Daoy (cell line): ENCODE measurements around the gene SAV1. TPM values are rescaled to one million over a fixed set of nuclear protein-coding genes. Genes with fewer than 3 reads are reported as not detected.
A peak's percentile ranks its signal among the peaks of the same experiment; 100 is the strongest.
"Not testable (repeated sequence)": the region's sequence is repeated elsewhere in the genome, so short reads cannot be mapped to it uniquely, and the experiment has no call there.

Experiments used
- DNase-seq: peaks from one replicate; pipeline ENCODE4 v3.0.0-alpha.2; 2015; ENCODE audit warnings: low read depth
- total RNA-seq: library from RNA; depleted of rRNA; stranded (reverse); fragments of >200 nt; shearing (Covaris generic); gene quantifications from 2 replicates; pipeline ENCODE4 v1.2.3, GENCODE V29; 2014; rRNA removed

Gene SAV1
- 28.6 and 36.5 TPM in 2 replicates for total RNA-seq

DNA sequence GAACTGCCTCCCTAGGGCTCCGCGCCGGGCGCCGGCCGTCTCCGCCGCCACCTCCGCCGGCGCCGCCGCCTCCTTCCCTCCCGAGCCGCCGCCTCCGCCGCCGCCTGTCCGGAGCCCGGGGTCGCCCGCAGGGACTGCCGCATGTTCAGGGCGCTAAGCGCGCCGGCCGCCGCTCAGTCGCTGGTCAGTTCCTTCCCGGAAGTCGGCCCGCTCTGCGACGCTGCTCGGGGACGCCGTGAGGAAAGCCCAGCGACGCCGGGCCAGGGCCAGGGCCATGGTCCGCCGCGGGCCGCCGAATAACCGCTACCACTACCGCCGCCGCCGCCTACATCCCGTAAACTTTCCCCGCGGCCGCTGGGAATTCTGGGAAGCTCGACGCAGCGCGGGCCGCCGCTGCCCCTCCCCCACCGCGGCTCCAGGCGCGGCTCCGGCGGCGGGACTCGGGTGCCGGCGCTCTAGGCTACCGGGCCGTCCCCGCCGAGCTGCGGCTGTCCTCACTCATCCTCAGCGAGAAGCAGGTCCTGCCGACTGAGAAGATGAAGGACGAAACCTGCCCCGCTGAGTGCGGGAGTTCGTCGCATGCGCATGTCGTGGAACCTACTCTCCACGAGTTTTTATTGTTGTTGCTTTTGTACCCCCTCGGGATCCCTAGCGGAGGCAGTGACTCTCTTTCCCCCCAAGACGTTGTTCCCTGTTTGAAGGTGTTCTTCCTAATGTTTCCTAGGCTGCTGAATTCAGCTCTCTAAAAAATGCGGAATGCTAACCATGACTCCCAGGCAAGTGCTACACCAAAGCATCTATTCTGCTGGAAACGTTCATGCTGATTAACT is at the start of gene SAV1:
Gene SAV1, minus strand, starts transcription at position 311 of the 830 bp plus-strand sequence. CDS start 339 bp downstream, outside the sequence.
- DNase-seq, result peak; percentile 87

DNA sequence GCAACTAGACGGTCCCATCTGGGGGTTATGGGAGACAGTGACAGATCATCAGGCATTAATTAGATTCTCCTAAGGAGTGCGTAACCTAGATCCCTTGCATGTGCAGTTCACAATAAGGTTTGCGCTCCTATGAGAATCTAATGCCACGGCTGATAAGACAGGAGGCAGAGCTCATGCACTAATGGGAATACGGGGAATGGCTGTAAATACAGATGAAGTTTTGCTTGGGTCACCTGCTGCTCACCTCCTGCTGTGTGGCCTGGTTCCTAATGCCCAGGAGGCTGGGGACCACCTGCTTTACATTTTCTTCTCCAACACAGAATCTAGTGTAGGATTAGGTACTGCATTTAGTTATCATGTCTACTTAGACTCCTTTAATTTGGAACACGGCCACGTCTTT is 49.7 kb upstream of the SAV1 start:
- no peak for DNase-seq

DNA sequence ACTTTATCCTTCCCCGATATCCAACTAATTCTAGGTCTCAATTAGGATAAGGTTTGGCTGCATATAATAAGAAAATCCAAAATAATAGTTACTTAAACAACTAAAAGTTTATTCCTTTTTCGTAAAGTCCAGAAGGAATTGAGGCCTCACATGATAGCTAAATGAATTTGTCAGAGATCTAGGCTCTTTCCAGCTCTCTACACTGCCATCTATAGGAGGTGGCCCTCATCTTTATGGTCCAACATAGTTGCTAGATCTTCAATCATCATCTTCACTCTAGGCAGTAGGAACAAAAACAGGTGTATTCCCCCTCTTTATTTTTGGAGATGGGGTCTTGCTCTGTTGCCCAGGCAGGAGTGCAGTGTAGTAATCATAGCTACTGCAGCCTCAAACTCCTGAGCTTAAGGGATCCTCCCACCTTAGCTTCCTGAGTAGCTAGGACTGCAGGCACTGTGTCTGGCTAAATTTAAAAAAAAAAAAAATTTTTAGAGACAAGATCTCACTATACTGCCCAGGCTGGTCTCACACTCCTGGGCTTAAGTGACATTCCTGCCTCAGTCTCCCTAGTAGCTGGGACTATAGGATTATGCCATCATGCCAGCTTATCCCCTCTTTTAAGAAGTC is 46.5 kb upstream of the SAV1 start:
- peak; percentile 15 for DNase-seq

DNA sequence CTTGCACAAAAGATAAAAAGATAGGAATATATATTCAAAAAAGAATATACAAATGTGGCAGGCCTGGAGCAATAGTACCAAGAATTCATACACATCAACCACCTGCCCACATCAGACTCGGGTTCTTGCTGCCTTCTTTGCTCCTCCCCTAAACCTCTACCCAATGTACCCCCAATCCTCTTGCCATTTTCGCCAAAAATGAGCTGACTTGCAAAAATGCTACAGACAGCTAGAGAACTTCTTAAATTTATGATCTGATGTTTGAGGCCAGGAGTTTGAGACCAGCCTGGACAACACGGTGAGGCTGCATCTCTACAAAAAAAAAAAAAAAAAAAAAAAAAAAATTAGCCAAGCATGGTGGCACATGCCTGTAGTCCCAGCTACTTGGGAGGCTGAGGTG is 42.9 kb upstream of the SAV1 start:
- DNase-seq, result no peak

DNA sequence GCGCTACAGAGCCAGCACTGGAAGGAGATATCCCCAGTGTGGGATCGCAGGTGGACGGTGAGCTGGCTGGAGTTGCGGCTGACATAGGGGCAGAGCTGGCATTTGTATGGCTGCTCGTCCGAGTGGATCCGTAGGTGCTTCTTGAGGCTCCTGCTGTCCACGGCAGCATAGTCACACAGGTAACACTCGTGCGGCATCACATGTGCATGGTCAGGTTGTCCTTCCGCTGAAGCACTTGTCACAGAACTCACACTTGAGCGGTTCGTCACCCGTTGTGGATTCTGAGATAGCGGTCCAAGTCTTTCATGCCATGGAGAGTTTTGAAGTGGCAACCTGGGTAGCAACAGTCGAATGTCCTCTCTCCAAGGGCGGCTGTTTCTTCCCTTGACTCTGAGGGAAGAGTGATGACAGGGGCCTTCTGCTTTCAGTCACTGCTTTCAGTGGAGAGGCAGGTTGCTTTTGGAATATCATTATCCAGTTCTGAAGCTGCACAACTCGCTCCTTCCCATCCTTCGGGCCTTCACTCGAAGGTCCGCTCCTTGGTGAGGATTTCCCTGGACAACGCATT is 37.0 kb upstream of the SAV1 start:
- DNase-seq, result no peak

DNA sequence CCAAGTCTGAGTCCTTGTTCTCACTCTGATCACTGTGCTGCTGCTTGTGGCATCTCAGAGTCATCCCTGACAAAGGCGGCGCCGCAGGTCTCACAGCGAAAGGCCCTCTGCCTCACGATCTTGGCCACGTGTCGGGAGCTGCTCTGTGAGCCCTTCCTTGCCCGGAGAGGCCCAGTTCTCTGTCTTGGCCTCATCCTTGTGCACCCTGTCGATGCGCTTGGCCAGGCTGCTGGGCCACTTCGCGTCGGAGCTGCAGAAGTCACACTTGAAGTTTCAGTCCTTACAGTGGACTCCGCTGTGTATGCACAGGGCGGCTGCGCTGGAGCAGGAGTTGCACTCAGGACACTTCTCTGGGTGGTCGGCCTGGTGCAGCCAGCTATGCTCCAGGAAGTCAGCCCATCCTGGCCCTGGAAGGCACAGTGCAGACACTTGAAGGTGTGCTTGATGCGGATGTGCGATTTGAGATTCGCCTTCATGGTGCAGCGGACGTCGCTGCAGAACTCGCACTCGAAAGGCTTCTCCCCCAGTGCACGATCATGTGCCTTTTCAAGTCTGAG is 36.4 kb upstream of the SAV1 start:
- DNase-seq, result no peak

DNA sequence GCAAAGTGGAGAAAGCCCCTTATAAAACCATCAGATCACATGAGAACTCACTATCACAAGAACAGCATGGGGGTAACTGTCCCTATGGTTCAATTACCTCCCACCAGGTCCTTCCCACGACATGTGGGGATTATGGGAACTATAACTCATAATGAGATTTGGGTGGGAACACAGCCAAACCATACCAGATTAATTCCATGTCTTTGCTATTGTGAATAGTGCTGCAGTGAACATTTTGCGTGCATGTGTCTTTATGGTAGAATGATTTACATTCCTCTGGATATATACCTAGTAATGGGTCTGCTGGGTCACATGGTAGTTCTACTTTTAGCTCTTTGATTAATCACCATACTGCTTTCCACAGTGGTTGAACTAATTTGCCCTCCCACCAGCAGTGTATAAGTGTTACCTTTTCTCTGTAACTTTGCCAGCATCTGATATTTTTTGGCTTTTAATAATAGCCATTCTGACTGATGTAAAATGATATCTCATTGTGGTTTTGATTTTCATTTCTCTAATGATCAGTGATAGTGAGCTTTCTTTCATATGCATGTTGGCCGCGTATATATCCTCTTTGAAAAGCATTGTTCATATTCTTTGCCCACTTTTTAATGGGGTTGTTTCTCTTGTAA is 29.7 kb upstream of the SAV1 start:
- DNase-seq, result peak; percentile 21

DNA sequence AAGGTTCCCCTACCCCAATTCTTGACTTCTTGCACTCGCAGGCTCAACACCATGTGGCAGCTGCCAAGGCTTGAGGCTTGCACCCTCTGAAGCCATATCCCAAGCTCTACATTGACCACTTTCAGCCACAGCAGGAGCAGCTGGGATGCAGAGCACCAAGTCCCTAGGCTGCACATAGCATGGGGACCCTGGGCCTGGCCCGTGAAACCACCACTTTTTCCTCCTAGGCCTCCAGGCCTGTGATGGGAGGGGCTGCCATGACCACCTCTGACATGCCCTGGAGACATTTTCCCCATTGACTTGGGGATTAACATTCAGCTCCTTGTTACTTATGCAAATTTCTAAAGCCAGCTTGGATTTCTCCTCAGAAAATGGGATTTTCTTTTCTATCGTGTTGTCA is 26.2 kb upstream of the SAV1 start:
- DNase-seq, result not testable (repeated sequence)

DNA sequence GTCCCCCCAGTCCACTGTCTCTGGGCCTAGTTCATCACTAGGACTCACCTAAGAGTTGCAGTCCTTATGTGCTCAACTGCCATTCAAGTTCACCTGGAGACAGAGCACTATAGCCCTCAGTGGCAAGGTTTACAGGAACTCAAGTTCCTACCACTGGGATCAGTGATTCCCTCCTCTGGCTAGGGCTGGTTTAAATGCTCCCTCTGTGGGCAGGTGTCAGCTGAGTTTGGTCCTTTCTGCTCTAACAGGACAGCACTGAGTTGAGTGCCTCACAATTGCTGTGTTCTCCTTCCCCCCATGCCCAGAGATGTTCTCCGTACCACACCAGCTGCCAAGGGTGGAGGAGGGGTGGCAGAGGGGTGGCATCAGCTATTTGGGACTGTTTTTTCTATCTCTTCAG is 20.8 kb upstream of the SAV1 start:
- no peak for DNase-seq

DNA sequence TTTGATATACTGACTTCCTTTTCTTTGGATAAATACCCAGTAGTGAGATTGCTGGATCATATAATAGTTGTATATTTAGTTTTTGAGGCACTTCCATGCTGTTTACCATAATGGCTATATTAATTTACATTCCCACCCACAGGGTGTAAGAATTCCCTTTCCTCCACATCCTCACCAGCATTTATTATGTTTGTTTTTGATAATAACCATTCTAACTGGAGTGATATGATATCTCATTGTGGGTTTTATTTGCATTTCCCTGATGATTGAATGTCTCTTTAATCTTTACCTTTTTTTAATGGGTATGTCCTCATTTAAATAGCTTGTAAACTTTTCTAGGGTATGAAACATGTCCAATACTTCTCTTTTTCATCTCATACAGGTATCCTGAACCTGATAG is 11.6 kb upstream of the SAV1 start:
- no peak for DNase-seq

DNA sequence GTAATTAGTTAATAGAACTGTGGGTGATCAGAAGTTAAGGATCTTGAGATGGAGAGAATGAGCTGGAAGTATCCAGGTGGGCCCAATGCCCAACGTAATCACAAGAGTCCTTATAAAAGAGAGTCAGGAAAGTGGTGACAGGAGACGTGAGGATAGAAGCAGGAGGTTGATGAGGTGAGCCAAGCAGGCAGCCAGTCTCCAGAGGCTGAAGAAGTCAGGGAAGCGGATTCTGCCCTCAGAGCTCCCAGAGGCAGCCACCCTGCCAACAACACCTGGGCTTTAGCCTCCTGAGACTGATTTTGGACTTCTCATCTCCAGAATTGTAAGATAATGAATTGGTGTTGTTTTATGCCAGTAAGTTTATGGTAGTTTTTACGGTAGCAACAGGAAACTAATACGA is 10.1 kb upstream of the SAV1 start:
- no peak for DNase-seq

DNA sequence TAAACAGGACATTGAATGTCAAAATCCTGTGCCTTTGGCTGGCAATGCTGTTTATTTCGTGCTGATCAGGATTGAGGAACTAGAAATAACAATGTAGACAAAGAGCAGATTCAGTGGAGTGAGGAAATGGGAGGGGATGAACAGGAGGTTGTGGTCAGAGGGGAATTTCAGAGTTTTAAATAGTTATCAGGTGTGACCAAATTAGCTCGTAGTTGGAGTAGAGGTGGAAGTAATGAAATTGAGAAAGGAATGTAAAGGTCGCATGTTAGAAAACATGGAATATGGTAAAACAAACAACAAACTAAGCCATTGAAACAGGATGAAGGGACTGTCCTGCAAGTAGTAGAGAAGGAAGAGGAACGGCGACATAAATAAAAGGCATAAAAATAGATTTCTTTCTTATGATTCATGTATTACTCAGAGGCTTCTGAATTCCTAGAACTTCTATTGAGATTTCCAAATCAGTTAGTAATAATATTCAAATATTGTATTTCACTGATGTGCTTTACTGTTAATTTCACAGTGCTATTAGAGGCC is 9.5 kb upstream of the SAV1 start:
- peak; percentile 73 for DNase-seq

DNA sequence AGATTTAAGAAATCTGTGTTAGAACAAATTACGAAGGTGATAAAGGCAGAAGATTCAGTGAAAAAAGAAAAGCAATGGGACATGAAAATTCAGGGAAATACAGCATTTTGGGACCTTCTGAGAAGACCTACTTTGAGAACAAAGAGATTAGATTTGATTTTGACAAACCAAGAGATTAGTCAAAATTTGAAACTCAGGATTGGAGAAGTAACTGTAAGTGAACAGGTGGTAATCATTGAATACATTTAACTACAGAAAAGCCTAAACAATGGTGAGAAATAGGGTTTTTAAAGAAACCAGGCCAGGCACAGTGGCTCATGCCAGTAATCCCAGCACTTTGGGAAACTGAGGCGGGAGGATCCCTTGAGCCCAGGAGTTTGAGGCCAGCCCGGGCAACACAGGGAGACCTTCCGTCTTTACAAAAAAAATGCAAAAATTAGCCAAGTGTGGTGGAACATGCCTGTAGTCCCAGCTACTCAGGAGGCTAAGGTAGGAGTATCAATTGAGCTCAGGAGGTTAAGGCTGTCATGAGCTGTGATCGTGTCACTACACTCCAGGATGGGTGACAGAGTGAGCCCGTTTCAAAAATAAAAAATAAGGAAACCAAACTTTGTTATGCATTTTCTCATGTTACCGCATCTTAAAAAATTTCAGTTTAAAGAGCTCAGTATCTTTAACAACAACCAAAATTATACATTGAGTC is 8.9 kb upstream of the SAV1 start:
- DNase-seq, result no peak

DNA sequence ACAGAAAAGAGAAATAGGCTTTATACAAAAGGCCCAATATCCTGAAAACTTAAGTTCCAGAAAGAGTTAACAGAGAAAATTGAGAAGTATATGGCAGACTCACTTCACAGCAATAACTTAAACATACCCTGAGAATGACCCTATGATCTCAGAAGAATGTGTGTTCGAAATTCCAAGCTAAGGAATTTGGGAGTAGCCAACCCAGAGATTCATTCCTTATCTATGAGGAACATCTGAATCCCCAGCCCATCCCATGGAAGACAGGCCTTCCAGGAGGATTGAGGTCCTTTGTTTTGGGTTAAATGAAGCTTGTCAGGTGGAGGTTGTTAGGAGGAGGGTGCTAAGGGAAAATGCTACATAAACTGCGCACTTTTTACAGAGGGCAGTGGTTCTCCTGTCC is 7.5 kb upstream of the SAV1 start:
- DNase-seq, result no peak

DNA sequence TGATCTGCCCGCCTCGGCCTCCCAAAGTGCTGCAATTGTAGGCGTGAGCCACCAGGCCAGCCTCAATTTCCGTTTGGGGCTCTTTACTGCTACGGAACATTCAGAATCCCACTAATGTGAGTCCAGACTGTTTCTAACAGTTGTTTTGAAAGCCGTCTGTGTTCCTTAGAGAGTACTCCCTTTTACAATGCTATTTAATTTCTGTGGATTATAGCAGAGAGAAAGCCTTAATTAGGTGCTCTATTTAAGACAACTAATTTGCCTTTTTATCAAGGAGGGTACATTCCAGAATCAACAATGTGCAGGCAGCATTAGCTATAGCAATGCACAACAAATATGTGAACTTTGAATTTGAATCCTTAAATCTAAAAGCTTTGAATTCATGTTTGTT is 2.8 kb upstream of the SAV1 start:
- DNase-seq, result no peak

DNA sequence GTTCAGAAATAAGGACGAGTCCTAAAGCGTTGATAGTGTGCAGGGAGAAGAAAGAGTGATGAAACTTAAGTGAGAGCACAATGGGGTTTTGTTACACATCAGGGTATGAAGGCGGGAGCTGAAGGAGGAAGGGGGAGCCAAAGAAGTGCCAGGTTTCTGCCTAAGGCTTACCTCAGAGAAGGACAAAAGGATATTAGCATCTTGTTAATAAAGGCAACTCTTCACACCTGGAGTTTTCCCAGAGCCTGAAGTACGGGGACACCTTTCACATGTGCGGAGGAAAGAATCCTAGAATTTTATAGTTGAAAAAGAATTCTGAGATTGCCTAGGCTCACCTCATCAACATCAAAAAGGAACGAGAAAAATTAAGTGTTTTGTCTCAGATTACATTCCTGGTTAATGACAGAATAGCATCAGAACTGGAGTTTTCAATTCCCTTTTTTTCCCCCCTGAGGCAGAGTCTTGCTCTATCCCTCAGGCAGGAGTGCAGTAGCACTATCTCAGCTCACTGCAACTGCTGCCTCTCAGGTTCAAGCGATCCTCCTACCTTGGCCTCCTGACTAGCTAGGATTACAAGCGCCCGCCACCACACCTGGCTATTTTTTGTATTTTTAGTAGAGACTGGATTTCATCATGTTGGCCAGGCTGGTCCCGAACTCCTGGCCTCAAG is 2.2 kb upstream of the SAV1 start:
- DNase-seq, result no peak

DNA sequence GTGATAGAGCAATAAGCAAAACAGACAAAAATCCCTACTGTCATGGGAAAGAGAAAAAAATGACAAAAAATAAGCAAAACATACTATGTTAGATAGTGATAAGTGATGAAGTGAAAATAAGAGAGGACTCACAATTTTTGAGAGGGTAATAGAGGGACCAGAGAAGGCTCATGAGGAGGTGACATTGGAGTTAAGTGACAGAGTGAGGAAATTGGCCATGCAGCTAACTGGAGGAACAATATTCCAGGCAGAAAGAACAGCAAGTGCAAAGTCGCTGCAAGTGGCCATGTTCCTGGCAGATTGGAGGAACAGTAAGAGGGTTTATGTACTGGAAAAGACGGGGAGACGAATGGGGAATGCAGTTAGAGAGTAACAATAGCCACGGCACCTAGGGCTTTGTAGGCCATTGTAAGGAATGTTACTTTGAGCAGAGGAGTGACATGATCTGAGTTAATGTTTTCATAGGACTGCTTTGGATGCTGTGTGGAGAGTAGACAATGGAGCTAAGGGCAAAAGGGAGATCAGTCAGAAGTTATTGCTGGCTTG is 1.4 kb upstream of the SAV1 start:
- DNase-seq, result no peak

DNA sequence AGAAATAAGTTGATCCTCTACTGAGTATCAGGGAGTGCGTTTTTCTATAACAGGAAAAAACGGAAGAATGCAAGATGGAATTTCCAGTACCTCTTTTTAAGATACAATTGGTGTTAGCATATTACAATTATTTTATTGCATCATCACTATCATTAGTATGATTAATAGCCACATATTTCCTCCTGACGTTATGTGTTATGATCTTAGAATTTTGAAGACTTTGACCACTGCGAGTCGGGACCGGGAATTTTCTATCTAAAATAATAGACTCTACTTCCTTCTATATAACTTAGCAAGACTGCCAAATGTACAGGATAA is 679 bp upstream of the SAV1 start:
- DNase-seq, result no peak

DNA sequence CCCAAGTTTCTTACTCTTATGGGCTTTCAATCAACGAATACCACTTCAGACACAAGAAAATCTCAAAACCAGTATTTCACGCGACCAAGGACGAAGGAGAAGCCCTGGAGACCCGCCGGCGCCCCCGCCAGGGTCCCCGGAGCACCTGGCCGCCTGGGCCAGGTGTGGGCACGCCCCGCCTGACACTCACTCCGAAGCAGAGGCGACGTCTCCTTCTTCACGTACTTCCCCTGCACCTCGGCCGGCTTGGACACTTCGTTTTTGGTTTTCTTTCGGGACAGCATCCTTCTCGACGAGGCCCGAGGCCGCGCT is 466 bp downstream of the SAV1 start:
- DNase-seq, result no peak

DNA sequence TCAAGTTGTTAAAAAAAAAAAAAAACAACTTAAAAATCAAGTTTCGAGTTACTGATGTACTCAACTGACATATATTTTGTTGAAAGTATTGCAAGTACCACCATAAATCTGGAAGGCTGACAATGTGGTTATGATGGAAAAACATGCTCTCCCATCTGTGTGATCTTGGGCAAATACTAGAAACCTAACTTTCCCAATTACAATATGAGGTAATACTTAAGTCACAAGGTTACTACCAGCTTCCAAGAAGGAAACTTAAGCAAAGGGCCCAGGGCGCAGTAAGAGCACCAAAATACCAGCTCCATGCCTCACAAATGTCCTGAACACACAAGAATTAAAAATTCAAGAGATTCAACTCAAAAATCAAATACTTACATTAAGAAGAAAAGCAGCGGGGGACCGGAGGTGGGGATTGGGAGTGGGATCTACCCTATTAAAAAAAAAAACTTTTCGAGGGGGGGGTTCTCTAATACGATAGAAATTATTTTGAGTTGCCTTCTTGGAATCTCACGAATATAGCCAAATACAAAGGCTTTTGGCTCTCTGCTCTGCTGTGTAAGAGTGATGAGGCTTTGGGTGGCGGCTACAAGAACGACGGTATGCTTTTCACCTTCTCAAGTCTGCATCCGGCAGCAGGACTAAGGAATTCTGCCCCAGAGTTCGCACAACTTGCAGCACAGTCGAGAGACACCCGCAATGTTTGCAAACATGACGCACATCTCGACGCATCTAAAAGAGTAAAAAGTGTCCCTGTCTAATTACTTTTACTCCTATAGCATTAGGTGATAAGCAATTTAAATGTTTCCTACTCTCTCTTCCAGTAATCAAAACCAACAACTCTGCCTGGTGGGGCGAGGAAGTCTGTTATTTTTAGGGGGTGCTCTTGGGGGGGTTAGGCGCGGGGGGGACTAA is 1.1 kb downstream of the SAV1 start:
- DNase-seq, result peak; percentile 73
